Thyroid gland (tissue), 4 donors: ENCODE results near the gene STX8. TPM values are rescaled to one million over a fixed set of nuclear protein-coding genes. Genes with fewer than 3 reads are reported as not detected.

Experiments
- DNase-seq, 2 donors: peaks; one replicate each; pipeline ENCODE4 v3.0.0-alpha.2; 2019
- H3K27ac ChIP-seq, 3 donors: fragments of 200-600 bp; sonication (generic); 1 replicate in 2 of 3; 2 replicates in 1 of 3; pipeline ENCODE4 v1.5.1; 2016 to 2019; ENCODE audit warnings: mild to moderate bottlenecking in 1 of 3, moderate library complexity in 1 of 3
- H3K27me3 ChIP-seq: fragments of 200-600 bp; sonication (generic); one replicate; pipeline ENCODE4 v1.5.1; 2019
- H3K36me3 ChIP-seq, 2 donors: fragments of 200-600 bp; sonication (generic); one replicate each; pipeline ENCODE4 v1.5.1; 2016 to 2019
- H3K4me1 ChIP-seq, 2 donors: fragments of 200-600 bp; sonication (generic); one replicate each; pipeline ENCODE4 v1.5.1; 2017 to 2019
- H3K4me3 ChIP-seq, 3 donors: fragments of 200-600 bp; sonication (generic); replicated peaks in 1 of 3; 1 replicate in 2 of 3; 2 replicates in 1 of 3; pipeline ENCODE4 v1.5.1; 2016; ENCODE audit warnings: mild to moderate bottlenecking in 1 of 3
- H3K9me3 ChIP-seq: fragments of 200-600 bp; sonication (generic); one replicate; pipeline ENCODE4 v1.5.1; 2017
- CTCF ChIP-seq, 6 experiments: fragments of 200-600 bp in 3 of 6; fragments of 450-650 bp in 3 of 6; sonication (generic) in 3 of 6; IDR thresholded peaks; one replicate each; pipeline ENCODE4 v1.5.1; 2016 to 2019; ENCODE audit warnings: antibody characterized with exemption in 6 of 6, mild to moderate bottlenecking in 2 of 6, inconsistent platforms in 1 of 6, moderate library complexity in 1 of 6
- POLR2A ChIP-seq, 2 donors: fragments of 450-650 bp; IDR thresholded peaks; one replicate each; pipeline ENCODE4 v1.6.1; 2017; ENCODE audit warnings: antibody characterized with exemption in 2 of 2, mild to moderate bottlenecking in 2 of 2, moderate library complexity in 1 of 2
- WGBS, 2 donors: methylation state at CpG; one replicate each; pipeline ENCODE4 v1.1.5; 2017; 5-methylcytosine and 5-hydroxymethylcytosine counted together
- intact Hi-C: fragments of 100-400 bp; cut with DNase I; formaldehyde crosslinking; loops from one replicate; pipeline ENCODE4 v1.15.1; 2023
- total RNA-seq, 4 donors: library from RNA; depleted of rRNA; stranded (reverse); fragments of >200 nt; gene quantifications; one replicate each; pipeline ENCODE4 v1.2.3, GENCODE V29; 2016

The STX8 gene
- total RNA-seq, 4 donors from 2014 or later, result 67.6 to 88.9 (median 72.7) TPM

GRCh38 chr17:9479964-9480363 lies 95.7 kb downstream of the STX8 start:
- Histone ChIP-seq H3K4me1 (no peaks in the 10 kb centered on the region), H3K27ac (no peak overlapping the region), H3K9me3 (no peaks in the 10 kb centered on the region), H3K36me3 (peaks cover 0 to under 1% of the 10 kb centered on the region in 2 donors), H3K27me3 (no peaks in the 10 kb centered on the region), H3K4me3 (no peak overlapping the region)
- intact Hi-C loops, result no loop called here
- DNase-seq, result no peak
- TF ChIP-seq POLR2A (IDR thresholded peaks at IDR 0.05), result no peak
- no peak for TF ChIP-seq CTCF (IDR thresholded peaks at IDR 0.05)
- 81 to 89% methylated on average over 4 of the region's 4 CpGs for whole genome bisulfite sequencing, 2 donors

- intact Hi-C loops, result no loop called here
- H3K4me3 ChIP-seq, result no peak overlapping the region
- WGBS, 2 donors, result 99% methylated on average over 3 of the region's 3 CpGs
- TF ChIP-seq POLR2A (IDR thresholded peaks at IDR 0.05) (no peak), CTCF (IDR thresholded peaks at IDR 0.05) (no peak)
- no peak for DNase-seq
- H3K27ac ChIP-seq, result no peak overlapping the region
- no peaks in the 10 kb centered on the region for H3K36me3 ChIP-seq
- H3K9me3 ChIP-seq, result no peaks in the 10 kb centered on the region
- no peaks in the 10 kb centered on the region for H3K27me3 ChIP-seq
- no peaks in the 10 kb centered on the region for H3K4me1 ChIP-seq
Measured at GRCh38 chr17:9478889-9479288, 96.7 kb downstream of the STX8 start.

- Histone ChIP-seq H3K27me3 (no peaks in the 10 kb centered on the region), H3K9me3 (no peaks in the 10 kb centered on the region), H3K27ac (no peak overlapping the region), H3K4me1 (no peaks in the 10 kb centered on the region), H3K36me3 (no peaks in the 10 kb centered on the region), H3K4me3 (no peak overlapping the region)
- DNase-seq, result no peak
- intact Hi-C loops, result no loop called here
- TF ChIP-seq POLR2A (IDR thresholded peaks at IDR 0.05), result no peak
- no peak for TF ChIP-seq CTCF (IDR thresholded peaks at IDR 0.05)
- 93 to 98% methylated on average over 4 of the region's 4 CpGs for WGBS, 2 donors
Measured at GRCh38 chr17:9475101-9475658, 100.4 kb downstream of the STX8 start.

GRCh38 chr17:9473711-9474110 lies 101.9 kb downstream of the STX8 start:
- TF ChIP-seq POLR2A (IDR thresholded peaks at IDR 0.05), result no peak
- no peak for TF ChIP-seq CTCF (IDR thresholded peaks at IDR 0.05)
- H3K4me1 ChIP-seq, result no peaks in the 10 kb centered on the region
- no peaks in the 10 kb centered on the region for H3K9me3 ChIP-seq
- WGBS, 2 donors, result 87 to 88% methylated on average over 4 of the region's 4 CpGs
- H3K27ac ChIP-seq, result no peak overlapping the region
- H3K36me3 ChIP-seq, result no peaks in the 10 kb centered on the region
- DNase-seq, result no peak
- H3K4me3 ChIP-seq, result no peak overlapping the region
- no peaks in the 10 kb centered on the region for H3K27me3 ChIP-seq
- intact Hi-C loops, result no loop called here

GRCh38 chr17:9472541-9472940 lies 103.1 kb downstream of the STX8 start:
- no peak for DNase-seq
- intact Hi-C loops, result no loop called here
- whole genome bisulfite sequencing, 2 donors, result 78 to 89% methylated on average over 3 of the region's 3 CpGs
- no peak overlapping the region for H3K4me3 ChIP-seq
- no peaks in the 10 kb centered on the region for H3K4me1 ChIP-seq
- no peaks in the 10 kb centered on the region for H3K9me3 ChIP-seq
- H3K27ac ChIP-seq, result no peak overlapping the region
- H3K27me3 ChIP-seq, result no peaks in the 10 kb centered on the region
- H3K36me3 ChIP-seq, result no peaks in the 10 kb centered on the region
- TF ChIP-seq CTCF (IDR thresholded peaks at IDR 0.05) (no peak), POLR2A (IDR thresholded peaks at IDR 0.05) (no peak)
